GM21360 (cell line): ENCODE measurements around the gene COLEC12.

ENCODE experiments used
- ATAC-seq: cut with Tn5 transposase; IDR thresholded peaks from one replicate; pipeline ENCODE4 v1.9.1; 2021; ENCODE audit warnings: mild to moderate bottlenecking, moderate library complexity; ENCODE audit not compliant: unreplicated experiment

COLEC12 gene

GRCh38 chr18:475202-476031, 25.1 kb downstream of the COLEC12 start:
- ATAC-seq, result no peak

GRCh38 chr18:474416-474815, 26.1 kb downstream of the COLEC12 start:
- no peak for ATAC-seq

- no peak for ATAC-seq
Measured at GRCh38 chr18:473802-474201, 26.7 kb downstream of the COLEC12 start.

GRCh38 chr18:471716-472115, 28.8 kb downstream of the COLEC12 start:
- no peak for ATAC-seq

GRCh38 chr18:470661-471501, 29.6 kb downstream of the COLEC12 start:
- no peak for ATAC-seq

- no peak for ATAC-seq
Measured at GRCh38 chr18:468955-469790, 31.3 kb downstream of the COLEC12 start.

GRCh38 chr18:463827-464541, 36.5 kb downstream of the COLEC12 start:
- ATAC-seq, result no peak

GRCh38 chr18:463403-463802, 37.1 kb downstream of the COLEC12 start:
- no peak for ATAC-seq

GRCh38 chr18:461762-462161, 38.7 kb downstream of the COLEC12 start:
- no peak for ATAC-seq

- no peak for ATAC-seq
Measured at GRCh38 chr18:460791-461190, 39.7 kb downstream of the COLEC12 start.

- ATAC-seq, result no peak
Measured at GRCh38 chr18:459814-460593, 40.5 kb downstream of the COLEC12 start.

- no peak for ATAC-seq
Measured at GRCh38 chr18:457521-458412, 42.7 kb downstream of the COLEC12 start.

GRCh38 chr18:457140-457519, 43.4 kb downstream of the COLEC12 start:
- ATAC-seq, result no peak

GRCh38 chr18:456361-457139, 44.0 kb downstream of the COLEC12 start:
- no peak for ATAC-seq

GRCh38 chr18:453400-453799, 47.1 kb downstream of the COLEC12 start:
- no peak for ATAC-seq

GRCh38 chr18:452816-453215, 47.7 kb downstream of the COLEC12 start:
- no peak for ATAC-seq

- no peak for ATAC-seq
Measured at GRCh38 chr18:449374-449773, 51.1 kb downstream of the COLEC12 start.
